ENCODE measurements around the gene ACHE.
A peak's percentile ranks its signal among the peaks of the same experiment; 100 is the strongest.

ACHE gene

DNA sequence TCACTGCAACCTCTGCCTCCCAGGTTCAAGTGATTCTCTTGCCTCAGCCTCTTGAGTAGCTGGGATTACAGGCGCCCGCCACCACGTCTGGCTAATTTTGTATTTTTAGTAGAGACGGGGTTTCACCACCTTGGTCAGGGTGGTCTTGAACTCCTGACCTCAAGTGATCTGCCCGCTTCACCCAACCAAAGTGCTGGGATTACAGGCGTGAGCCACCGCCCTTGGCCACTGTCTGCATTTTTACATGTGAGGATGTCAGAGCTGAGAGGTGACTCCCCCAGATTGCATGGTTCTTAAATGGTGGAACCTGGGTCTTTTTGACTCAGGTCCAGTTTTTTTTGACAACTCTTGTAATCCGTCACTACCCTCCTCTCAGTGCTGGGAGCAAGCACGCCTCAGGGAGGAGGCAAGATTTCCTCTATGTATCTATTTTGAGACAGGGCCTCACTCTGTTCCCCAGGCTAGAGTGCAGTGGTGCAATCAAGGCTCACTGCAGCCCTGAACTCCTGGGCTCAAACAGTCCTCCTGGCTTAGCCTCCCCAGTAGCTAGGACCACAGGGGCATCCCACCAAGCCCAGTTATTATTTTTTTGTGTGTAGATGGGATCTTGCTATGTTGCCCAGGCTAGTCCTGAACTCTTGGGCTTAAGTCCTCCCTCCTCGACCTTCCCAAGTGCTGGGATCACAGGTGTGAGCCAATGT, 21.9 kb downstream of the ACHE start:
- Histone ChIP-seq H3K79me2 (ENCODE audit: control insufficient read depth, insufficient read depth, low read length) (peaks cover 35% of the 10 kb centered on the region), H3K56ac (ENCODE audit: low read length) (peak overlapping the region; percentile 97), H2BK120ac (ENCODE audit: low read depth, low read length) (no peak overlapping the region), H3K27ac (ENCODE audit: low read depth, low read length) (peak overlapping the region; percentile 93), H3K18ac (ENCODE audit: low read length) (no peak overlapping the region), H3K23ac (ENCODE audit: low read length) (no peak overlapping the region), H3K36me3 (ENCODE audit: control insufficient read depth, insufficient read depth, low read length) (peaks cover 17% of the 10 kb centered on the region), H3K4me1 (ENCODE audit: control insufficient read depth, low read depth, low read length) (peaks cover 4% of the 10 kb centered on the region), H3K27me3 (ENCODE audit: insufficient read depth, low read length, poor library complexity) (no peaks in the 10 kb centered on the region), H3K4me2 (ENCODE audit: low read length) (no peak overlapping the region), H3K4ac (ENCODE audit: low read depth, low read length) (no peak overlapping the region), H2BK15ac (replicated peaks; ENCODE audit: low read depth) (no peak overlapping the region), H3K79me1 (ENCODE audit: low read length) (peaks cover 8% of the 10 kb centered on the region), H3K9ac (ENCODE audit: low read length) (no peak overlapping the region), H2AK5ac (ENCODE audit: low read length) (no peak overlapping the region), H2BK5ac (ENCODE audit: low read length) (no peak overlapping the region), H4K5ac (ENCODE audit: low read length) (peak overlapping the region; percentile 36), H4K8ac (ENCODE audit: low read depth, low read length) (peak overlapping the region; percentile 96), H3K4me3 (ENCODE audit: low read length) (no peak overlapping the region)
- WGBS (ENCODE audit: extremely low coverage, insufficient coverage, low lambda C conversion rate), result no CpG with 5 or more reads among the region's 10 CpGs
- DNase-seq, result no peak

GRCh38 chr7:100867776-100868485, 27.8 kb downstream of the ACHE start:
- no peak overlapping the region for H4K5ac ChIP-seq (ENCODE audit: low read length)
- H3K56ac ChIP-seq (ENCODE audit: low read length), result peak overlapping the region; percentile 93
- WGBS (ENCODE audit: extremely low coverage, insufficient coverage, low lambda C conversion rate), result no CpG with 5 or more reads among the region's 27 CpGs
- H3K4me2 ChIP-seq (ENCODE audit: low read length), result peak overlapping the region; percentile 63
- no peak overlapping the region for H2BK15ac ChIP-seq (replicated peaks; ENCODE audit: low read depth)
- H3K4me1 ChIP-seq (ENCODE audit: control insufficient read depth, low read depth, low read length), result no peaks in the 10 kb centered on the region
- peaks cover 8% of the 10 kb centered on the region for H3K79me1 ChIP-seq (ENCODE audit: low read length)
- H2BK5ac ChIP-seq (ENCODE audit: low read length), result peak overlapping the region; percentile 79
- no peak overlapping the region for H2AK5ac ChIP-seq (ENCODE audit: low read length)
- peak overlapping the region; percentile 96 for H3K9ac ChIP-seq (ENCODE audit: low read length)
- H4K8ac ChIP-seq (ENCODE audit: low read depth, low read length), result peak overlapping the region; percentile 43
- H3K27ac ChIP-seq (ENCODE audit: low read depth, low read length), result peak overlapping the region; percentile 22
- H3K79me2 ChIP-seq (ENCODE audit: control insufficient read depth, insufficient read depth, low read length), result peaks cover 14% of the 10 kb centered on the region
- H3K4me3 ChIP-seq (ENCODE audit: low read length), result peak overlapping the region; percentile 79
- H2BK120ac ChIP-seq (ENCODE audit: low read depth, low read length), result peak overlapping the region; percentile 31
- H3K36me3 ChIP-seq (ENCODE audit: control insufficient read depth, insufficient read depth, low read length), result peaks cover 12% of the 10 kb centered on the region
- H3K4ac ChIP-seq (ENCODE audit: low read depth, low read length), result peak overlapping the region; percentile 94
- no peaks in the 10 kb centered on the region for H3K27me3 ChIP-seq (ENCODE audit: insufficient read depth, low read length, poor library complexity)
- H3K18ac ChIP-seq (ENCODE audit: low read length), result peak overlapping the region; percentile 86
- peak; percentile 28 for DNase-seq
- H3K23ac ChIP-seq (ENCODE audit: low read length), result peak overlapping the region; percentile 96

DNA sequence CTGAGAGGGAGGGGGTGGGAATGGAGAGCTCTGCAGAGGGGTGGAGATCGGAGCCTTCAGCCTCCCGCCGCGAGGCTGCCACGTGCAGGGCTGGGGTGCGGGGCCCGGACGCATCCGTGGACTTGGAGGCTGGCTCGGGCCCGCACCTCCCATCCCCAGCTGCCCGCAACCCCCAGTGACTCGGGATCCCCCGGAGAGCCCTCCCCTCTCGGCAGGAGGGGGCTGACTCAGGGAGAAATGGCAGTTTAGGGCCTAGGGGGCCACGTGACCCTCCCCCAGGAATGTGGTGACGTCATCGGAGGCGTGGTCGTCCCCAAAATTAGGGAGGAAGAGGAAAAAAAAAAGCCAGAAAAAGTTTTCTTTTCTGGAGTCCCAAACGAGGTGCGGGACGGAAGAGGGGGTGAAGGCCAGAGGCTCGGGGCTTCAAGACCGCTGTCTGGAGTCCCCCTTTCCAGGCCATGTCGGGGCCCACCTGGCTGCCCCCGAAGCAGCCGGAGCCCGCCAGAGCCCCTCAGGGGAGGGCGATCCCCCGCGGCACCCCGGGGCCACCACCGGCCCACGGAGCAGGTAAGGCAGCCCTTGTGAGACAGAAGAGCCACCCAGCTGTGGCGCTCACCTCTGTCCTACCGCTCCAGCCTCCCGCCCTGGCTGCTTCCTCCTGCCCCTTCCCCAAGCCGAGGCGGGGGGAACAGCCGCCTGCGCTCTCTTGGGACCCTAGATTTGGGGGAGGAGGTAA, 28.5 kb downstream of the ACHE start, which contains the start of gene TRIP6:
Gene TRIP6, plus strand, starts transcription at position 348 of the 736 bp plus-strand sequence. Its CDS starts 111 bp downstream, at position 459.
- H3K4me1 ChIP-seq (ENCODE audit: control insufficient read depth, low read depth, low read length), result no peaks in the 10 kb centered on the region
- no peak within 1 kb of the TSS for H2BK15ac ChIP-seq (replicated peaks; ENCODE audit: low read depth)
- H4K8ac ChIP-seq (ENCODE audit: low read depth, low read length), result peak within 1 kb of the TSS; percentile 43
- peak; percentile 93 for DNase-seq
- H3K36me3 ChIP-seq (ENCODE audit: control insufficient read depth, insufficient read depth, low read length), result peaks cover 10% of the 10 kb centered on the region
- H3K4me3 ChIP-seq (ENCODE audit: low read length), result peak within 1 kb of the TSS; percentile 79
- H2BK120ac ChIP-seq (ENCODE audit: low read depth, low read length), result peak within 1 kb of the TSS; percentile 31
- H2AK5ac ChIP-seq (ENCODE audit: low read length), result peak within 1 kb of the TSS; percentile 95
- WGBS (ENCODE audit: extremely low coverage, insufficient coverage, low lambda C conversion rate), result no CpG with 5 or more reads among the region's 42 CpGs
- H3K4me2 ChIP-seq (ENCODE audit: low read length), result peak within 1 kb of the TSS; percentile 63
- H3K79me1 ChIP-seq (ENCODE audit: low read length), result peaks cover 6% of the 10 kb centered on the region
- peak within 1 kb of the TSS; percentile 96 for H3K23ac ChIP-seq (ENCODE audit: low read length)
- H3K27ac ChIP-seq (ENCODE audit: low read depth, low read length), result peak within 1 kb of the TSS; percentile 71
- H3K18ac ChIP-seq (ENCODE audit: low read length), result peak within 1 kb of the TSS; percentile 86
- peak within 1 kb of the TSS; percentile 93 for H3K56ac ChIP-seq (ENCODE audit: low read length)
- peak within 1 kb of the TSS; percentile 94 for H3K4ac ChIP-seq (ENCODE audit: low read depth, low read length)
- peak within 1 kb of the TSS; percentile 96 for H3K9ac ChIP-seq (ENCODE audit: low read length)
- H3K27me3 ChIP-seq (ENCODE audit: insufficient read depth, low read length, poor library complexity), result no peaks in the 10 kb centered on the region
- peak within 1 kb of the TSS; percentile 79 for H2BK5ac ChIP-seq (ENCODE audit: low read length)
- H4K5ac ChIP-seq (ENCODE audit: low read length), result no peak within 1 kb of the TSS
- H3K79me2 ChIP-seq (ENCODE audit: control insufficient read depth, insufficient read depth, low read length), result peaks cover 14% of the 10 kb centered on the region

GRCh38 chr7:100866729-100867039, 29.0 kb downstream of the ACHE start:
- Histone ChIP-seq H3K4me1 (ENCODE audit: control insufficient read depth, low read depth, low read length) (no peaks in the 10 kb centered on the region), H3K79me2 (ENCODE audit: control insufficient read depth, insufficient read depth, low read length) (peaks cover 14% of the 10 kb centered on the region), H3K36me3 (ENCODE audit: control insufficient read depth, insufficient read depth, low read length) (peaks cover 9% of the 10 kb centered on the region), H3K18ac (ENCODE audit: low read length) (peak overlapping the region; percentile 34), H2BK15ac (replicated peaks; ENCODE audit: low read depth) (no peak overlapping the region), H4K8ac (ENCODE audit: low read depth, low read length) (no peak overlapping the region), H2BK5ac (ENCODE audit: low read length) (no peak overlapping the region), H3K4me3 (ENCODE audit: low read length) (no peak overlapping the region), H3K23ac (ENCODE audit: low read length) (no peak overlapping the region), H3K79me1 (ENCODE audit: low read length) (peaks cover 6% of the 10 kb centered on the region), H3K27ac (ENCODE audit: low read depth, low read length) (peak overlapping the region; percentile 71), H3K4ac (ENCODE audit: low read depth, low read length) (peak overlapping the region; percentile 4), H3K4me2 (ENCODE audit: low read length) (peak overlapping the region; percentile 26), H2BK120ac (ENCODE audit: low read depth, low read length) (no peak overlapping the region), H4K5ac (ENCODE audit: low read length) (no peak overlapping the region), H3K27me3 (ENCODE audit: insufficient read depth, low read length, poor library complexity) (no peaks in the 10 kb centered on the region), H2AK5ac (ENCODE audit: low read length) (peak overlapping the region; percentile 95), H3K56ac (ENCODE audit: low read length) (peak overlapping the region; percentile 93), H3K9ac (ENCODE audit: low read length) (peak overlapping the region; percentile 96)
- DNase-seq, result no peak
- WGBS (ENCODE audit: extremely low coverage, insufficient coverage, low lambda C conversion rate), result no CpG with 5 or more reads among the region's 5 CpGs

- Histone ChIP-seq H2BK15ac (replicated peaks; ENCODE audit: low read depth) (no peak overlapping the region), H3K36me3 (ENCODE audit: control insufficient read depth, insufficient read depth, low read length) (peaks cover 6% of the 10 kb centered on the region), H3K27me3 (ENCODE audit: insufficient read depth, low read length, poor library complexity) (no peaks in the 10 kb centered on the region), H3K56ac (ENCODE audit: low read length) (peak overlapping the region; percentile 93), H3K4me3 (ENCODE audit: low read length) (no peak overlapping the region), H3K79me2 (ENCODE audit: control insufficient read depth, insufficient read depth, low read length) (peaks cover 14% of the 10 kb centered on the region), H2BK5ac (ENCODE audit: low read length) (no peak overlapping the region), H3K4me1 (ENCODE audit: control insufficient read depth, low read depth, low read length) (no peaks in the 10 kb centered on the region), H3K4me2 (ENCODE audit: low read length) (no peak overlapping the region), H3K23ac (ENCODE audit: low read length) (no peak overlapping the region), H3K9ac (ENCODE audit: low read length) (peak overlapping the region; percentile 96), H3K79me1 (ENCODE audit: low read length) (peaks cover 4% of the 10 kb centered on the region), H4K5ac (ENCODE audit: low read length) (no peak overlapping the region), H2AK5ac (ENCODE audit: low read length) (peak overlapping the region; percentile 95), H3K4ac (ENCODE audit: low read depth, low read length) (peak overlapping the region; percentile 4), H2BK120ac (ENCODE audit: low read depth, low read length) (no peak overlapping the region), H3K27ac (ENCODE audit: low read depth, low read length) (no peak overlapping the region), H3K18ac (ENCODE audit: low read length) (peak overlapping the region; percentile 34), H4K8ac (ENCODE audit: low read depth, low read length) (no peak overlapping the region)
- no peak for DNase-seq
- no CpG with 5 or more reads among the region's 46 CpGs for WGBS (ENCODE audit: extremely low coverage, insufficient coverage, low lambda C conversion rate)
Observed at GRCh38 chr7:100865938-100866728, 29.6 kb downstream of the ACHE start.

Measured in mesendoderm (in vitro differentiated cells).